HG03066 (cell line): ENCODE data around the gene MAP1LC3B2.

Experiments
- ATAC-seq: cut with Tn5 transposase; IDR thresholded peaks from one replicate; pipeline ENCODE4 v1.9.1; 2021; ENCODE audit warnings: low read depth; ENCODE audit not compliant: unreplicated experiment

MAP1LC3B2 gene

DNA sequence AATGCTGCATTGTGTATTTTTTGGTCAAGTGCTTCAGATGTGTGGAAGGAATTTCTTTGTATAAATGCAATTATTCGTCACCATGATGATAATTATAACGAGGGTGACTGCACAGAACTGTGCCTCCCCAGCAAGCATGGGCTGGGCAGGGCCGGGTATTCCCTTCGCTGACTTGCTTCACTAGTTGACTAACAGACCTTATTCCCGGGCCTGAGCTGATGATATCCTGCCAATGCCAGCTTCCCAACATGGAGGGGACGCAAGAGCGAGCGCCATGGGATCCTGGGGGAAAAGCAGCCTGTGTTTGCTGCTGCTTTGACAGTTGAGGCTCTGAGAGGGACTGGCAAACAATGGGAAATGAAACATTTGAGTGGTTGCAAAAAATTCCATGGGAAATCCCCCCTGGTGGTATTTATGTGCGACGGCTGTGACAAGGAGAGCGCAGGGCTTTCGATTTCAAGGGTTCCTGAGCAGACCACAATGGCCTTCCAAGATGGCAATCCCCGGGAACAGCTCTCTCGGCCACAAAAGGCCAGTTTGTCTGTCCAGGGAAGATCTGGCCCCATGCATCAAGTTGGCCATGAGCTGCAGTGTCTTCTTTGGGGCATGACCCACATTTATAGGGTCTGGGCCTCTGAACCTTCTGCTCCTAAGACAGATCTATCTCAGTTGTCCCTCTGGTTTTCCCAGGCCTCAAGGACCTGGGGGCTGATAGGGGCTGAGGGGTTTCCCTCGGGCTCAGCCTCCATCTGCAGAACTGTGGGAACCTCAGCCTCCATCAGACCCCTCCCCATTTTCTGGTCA lies 21.9 kb upstream of the MAP1LC3B2 start:
- ATAC-seq = peak; percentile 27

DNA sequence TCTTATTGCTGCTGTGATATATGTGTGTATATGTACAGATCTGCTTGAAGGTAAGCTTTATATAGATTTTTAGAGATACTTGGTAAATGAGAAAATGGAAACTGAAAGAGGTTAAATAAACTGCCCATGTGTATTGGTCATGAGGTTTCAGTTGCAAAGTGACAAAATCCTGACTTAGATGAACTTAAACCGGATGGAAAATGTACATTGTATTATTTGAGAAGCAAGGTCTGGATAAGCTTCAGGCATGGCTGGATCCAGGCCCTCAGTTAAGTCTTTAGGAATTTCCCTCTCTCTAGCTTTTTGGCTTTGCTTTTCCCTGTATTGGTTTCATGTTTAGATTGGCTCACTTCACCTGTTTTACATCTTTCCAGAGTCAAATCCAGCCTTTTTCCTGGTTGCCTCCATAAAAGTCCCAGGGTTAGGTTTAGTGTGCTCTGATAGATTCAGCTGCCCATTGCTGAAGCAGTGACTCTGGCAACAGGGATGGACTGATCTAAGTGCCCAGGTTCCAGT lies 21.0 kb upstream of the MAP1LC3B2 start:
- peak; percentile 47 for ATAC-seq

DNA sequence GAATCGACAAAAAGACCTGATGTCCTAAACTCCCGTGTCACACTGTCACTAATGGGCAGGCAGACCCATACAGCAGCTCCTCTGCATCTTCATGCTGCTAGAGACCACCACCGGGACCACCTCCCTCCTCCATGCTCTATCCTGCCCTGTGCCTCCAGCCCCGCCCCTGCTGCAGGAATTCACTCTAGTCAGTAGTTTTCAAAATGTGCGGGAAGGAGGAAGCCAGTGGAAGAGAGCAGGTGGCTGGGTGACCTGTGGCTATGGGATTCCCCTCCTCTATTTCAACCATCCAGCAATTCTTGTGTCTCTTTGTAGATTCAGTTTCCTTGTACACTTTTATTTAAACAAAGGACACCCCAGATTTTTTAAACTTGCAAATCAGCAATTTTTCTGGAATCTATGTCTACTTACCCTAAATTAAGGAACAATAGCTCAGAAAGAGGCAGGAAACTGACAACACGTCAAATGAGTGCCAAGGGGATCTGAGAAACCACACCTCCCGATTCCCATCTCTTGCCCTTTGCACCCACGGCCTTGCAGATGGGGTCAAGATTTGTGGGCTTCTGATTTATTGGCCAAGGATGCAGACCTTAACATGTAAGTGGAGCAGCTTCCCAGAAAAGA lies 20.4 kb upstream of the MAP1LC3B2 start:
- no peak for ATAC-seq

DNA sequence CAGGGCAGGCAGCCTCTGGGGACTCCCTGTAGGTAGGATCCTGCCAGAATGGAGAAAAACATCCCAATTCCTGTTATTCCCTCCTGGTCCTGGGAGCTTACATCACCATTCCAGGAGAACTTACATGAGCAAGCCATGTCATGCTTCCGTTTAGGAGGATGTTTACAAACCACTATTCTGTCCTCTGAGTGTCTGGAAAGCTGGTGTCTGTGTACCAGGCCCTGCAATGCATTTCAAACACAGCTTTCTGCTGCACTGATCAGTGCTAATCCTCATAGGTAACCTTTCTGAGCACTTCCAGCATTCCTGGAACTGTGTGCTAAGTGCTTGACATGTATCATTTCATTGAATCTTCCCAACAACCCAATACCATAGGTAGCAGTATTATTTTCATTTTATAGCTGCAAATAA lies 19.8 kb upstream of the MAP1LC3B2 start:
- no peak for ATAC-seq

DNA sequence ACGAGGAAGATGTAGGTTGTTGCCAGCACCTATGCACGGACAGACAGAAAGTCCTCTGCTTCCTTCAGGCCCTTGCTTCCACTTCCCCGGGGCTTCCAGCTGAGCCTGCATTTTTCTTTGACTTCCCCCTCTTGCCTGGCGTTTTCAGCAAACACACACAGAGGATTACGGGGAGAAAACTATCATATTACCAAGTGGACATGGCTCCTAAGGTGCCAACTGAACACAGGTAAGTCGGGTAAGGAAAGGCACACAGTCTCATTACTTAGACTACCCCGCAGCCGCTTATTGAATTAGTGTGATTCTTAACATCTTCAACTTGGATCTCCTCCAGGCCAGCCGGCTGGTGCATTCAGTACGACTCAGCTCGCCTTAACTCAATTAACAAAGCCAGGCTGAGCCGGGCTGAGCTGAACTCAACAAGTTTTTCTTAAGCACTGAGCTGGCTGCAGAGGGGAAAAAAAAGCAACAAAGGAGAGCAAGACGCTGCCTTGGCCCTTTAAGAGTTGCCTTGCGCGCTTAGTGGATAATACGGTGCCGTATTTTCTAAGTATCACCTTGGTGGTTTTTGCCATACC lies 19.2 kb upstream of the MAP1LC3B2 start:
- ATAC-seq = no peak

DNA sequence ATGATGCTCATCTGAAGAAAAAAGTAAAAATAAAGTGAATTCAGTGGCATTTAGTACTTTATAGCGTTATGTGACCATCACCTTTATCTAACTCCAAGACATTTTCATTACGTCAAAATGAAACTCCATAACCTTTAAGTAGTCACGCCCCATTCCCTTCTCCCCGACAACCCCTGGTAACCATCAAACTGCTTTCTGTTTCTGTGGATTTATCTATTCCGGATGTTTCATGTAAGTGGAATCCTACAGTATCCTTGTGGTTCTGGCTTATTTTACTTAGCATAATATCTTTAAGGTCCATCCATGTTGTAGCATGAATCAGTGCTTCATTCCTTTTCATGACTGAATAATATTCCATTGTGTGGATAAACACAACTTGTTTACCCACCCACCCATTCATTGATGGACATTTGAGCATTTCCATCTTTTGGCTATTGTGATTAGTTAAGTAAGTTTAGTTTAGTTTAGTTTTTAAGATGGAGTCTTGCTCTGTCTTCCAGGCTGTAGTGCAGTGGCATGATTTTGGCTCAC lies 18.5 kb upstream of the MAP1LC3B2 start:
- ATAC-seq = no peak

DNA sequence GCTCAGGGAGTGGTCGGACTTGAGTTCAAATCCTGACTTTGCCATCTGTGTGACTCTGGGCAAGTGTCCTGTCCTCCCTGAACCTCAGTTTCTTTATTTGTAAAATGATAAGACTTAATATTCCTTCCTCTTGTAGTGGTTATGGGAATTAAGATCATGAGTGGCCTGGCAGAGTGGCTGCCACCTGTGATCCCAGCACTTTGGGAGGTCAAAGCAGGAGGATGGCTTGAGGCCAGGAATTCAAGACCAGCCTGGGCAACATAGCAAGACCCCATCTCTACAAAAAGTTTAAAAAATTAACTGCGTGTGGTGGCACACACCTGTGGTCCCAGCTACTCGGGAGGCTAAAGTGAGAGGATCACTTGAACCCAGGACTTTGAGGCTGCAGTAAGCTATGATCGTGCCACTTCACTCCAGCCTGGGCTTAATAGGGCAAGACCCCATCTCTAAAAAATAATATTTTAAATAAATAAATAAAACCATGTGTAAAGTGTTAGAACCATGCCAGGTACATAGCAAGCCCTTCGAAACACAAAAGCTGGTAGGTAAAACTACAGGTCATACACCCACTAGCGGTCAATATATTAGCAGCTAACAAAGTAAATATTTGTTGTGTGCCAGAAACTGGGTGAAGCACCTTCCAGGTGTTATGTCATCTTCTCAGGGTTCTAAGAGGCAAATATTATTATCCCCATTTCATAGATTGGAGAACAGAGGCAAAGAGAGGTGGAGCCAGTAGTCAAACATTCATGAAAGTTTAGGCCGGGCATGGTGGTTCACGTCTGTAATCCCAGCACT lies 17.4 kb upstream of the MAP1LC3B2 start:
- no peak for ATAC-seq

DNA sequence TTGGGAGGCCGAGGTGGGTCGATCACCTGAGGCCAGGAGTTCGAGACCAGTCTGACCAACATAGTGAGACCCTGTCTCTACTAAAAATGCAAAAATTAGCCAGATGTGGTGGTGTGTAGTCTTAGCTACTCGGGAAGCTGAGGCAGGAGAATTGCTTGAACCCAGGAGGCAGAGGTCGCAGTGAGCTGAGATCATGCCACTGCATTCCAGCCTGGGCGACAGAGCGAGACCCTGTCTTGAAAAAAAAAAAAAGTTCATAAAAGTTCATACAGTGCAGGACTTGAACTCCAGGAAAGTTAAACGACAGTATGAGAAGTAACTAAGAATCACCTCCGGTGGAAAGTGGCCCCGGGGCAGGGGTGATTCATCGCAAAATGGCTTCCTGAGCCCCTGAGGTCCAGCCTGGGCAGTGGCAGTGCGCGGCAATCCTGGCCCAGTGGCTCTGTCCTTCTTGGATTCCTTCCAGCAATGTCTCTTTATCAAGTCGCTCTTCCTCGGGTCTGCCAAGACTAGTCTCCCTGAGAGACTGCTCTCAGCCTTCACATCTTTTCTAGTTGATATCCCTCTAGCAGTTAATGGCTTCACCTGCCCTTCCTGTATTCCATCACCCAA lies 16.7 kb upstream of the MAP1LC3B2 start:
- no peak for ATAC-seq

DNA sequence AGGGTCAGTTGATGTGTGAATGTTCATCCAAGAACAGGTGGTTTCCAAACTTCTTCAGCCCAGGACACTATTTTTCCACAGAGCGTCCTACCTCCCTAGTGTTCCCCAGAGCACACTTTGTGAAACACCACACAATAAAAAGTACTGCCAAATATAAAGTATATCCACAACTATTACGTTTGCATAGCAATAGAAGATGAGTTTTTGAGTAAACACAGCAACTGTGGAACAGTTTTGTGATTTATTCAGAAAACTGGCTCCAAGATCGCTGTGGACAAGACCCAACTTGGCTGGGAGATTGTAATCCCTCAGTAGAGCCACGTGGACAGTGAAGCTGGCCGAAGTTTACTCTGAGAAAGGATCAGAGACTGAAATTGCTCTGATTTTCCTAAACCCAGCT lies 14.5 kb upstream of the MAP1LC3B2 start:
- no peak for ATAC-seq

DNA sequence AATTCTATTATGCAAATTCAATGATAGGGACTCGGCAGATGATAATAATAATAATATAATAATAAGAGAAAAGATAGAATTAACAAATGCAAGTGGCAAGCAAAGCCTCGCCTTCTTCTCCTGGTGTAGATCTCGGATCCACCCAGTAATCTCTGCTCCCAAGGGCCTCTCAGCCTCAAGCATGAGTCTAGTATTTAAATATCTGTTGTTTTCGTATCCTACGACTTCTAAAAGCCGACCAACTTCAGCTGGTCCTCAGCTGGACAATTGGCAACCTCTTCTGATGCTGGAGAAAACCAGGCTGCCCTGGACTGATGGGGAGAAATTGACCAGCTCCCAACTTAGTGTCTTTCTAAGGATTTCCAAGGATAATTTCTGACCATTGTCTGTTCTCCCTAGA lies 14.0 kb upstream of the MAP1LC3B2 start:
- no peak for ATAC-seq

DNA sequence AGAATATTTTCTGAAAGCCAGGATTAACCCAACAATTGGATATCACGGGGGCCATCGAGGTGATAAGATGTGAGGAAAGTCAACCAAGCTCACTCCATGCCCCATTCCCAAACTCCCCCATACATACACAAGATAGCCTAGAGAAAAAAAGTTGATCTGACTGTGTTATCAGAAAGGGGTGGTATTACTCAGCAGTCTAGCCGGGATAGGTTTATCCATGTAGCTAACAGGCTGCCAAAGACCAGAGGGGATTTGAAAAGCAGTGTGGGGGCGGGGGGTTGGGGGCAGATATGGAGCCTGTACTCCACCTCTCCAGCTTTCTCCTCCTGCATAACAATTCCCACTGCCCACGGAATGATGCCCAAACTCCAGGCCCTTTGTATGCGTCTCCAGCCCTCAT lies 13.2 kb upstream of the MAP1LC3B2 start:
- no peak for ATAC-seq

DNA sequence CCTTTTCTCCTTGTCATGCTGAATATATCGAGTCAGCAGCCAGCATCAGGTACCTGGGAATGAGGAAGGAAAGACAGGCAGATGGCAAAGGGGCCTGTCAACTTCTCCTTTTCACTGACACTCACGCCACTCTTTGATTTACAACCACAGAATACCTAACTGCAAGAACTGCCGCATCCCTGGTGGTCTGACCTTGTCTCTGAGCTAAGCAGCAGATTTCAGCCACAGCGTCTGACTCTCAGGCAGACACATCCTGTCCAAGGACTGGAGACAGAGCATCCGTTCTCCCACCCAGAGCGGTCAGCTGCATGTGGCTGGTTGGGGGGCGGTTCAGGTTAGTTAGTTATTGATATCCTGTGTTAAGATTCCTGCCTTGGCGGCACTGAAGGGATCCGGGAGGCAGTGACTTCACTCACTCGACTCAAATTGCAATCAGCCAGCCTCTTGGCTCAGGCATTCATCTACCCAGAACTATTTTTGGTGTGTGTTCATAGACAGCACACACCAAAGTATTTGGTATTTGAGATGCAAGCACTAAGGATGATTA lies 11.2 kb upstream of the MAP1LC3B2 start:
- ATAC-seq = peak; percentile 94

DNA sequence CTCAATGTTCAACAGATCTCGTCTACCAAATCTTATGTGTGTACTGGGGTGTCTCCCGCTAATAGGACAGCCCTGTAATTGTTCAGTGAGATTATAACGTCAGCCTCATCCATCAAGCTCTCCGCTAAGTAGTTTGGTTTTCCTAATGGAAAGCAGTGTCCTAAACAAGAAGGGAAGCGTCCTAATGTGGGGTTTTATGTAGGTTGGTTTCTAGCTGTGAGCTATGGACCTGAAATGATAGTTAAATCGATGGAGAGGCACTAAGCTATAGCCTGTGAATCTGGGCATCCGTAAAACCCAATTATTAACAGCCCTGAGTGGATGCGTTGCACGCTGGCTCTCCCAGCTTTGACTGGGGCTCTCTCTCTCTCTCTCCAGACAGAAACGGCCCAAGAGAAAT lies 9.2 kb upstream of the MAP1LC3B2 start:
- ATAC-seq = no peak

DNA sequence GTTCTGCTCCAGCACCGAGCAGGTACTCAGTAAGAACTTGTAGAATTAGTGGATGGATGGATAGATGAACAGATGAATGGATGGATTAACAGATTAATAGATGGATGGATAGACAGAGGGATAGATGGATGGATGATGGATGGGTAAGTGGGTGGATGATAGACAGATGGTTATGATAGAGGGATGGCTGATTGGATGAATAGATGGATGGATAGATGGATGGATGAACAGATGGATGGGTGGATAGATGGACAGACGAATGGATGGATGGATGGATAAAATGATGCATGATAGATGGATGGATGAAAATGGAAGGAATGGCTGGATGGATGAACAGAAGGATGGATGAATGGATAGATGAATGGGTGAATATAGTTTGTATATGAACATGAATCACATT lies 8.0 kb upstream of the MAP1LC3B2 start:
- no peak for ATAC-seq

DNA sequence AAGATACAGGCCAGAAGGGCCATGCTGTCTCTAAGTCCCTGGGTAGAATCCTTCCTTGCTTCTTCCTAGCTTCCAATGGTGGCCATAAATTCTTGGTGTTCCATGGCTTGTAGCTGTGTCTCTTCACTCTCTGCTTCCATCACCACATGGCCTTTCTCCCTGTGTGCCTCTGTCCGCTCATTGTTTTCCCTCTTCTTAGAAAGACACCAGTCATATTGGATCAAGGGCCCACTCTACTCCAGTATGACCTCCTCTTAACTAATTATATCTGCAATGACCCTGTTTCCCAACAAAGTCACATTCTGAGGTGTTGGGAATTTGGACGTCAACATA lies 7.6 kb upstream of the MAP1LC3B2 start:
- no peak for ATAC-seq

DNA sequence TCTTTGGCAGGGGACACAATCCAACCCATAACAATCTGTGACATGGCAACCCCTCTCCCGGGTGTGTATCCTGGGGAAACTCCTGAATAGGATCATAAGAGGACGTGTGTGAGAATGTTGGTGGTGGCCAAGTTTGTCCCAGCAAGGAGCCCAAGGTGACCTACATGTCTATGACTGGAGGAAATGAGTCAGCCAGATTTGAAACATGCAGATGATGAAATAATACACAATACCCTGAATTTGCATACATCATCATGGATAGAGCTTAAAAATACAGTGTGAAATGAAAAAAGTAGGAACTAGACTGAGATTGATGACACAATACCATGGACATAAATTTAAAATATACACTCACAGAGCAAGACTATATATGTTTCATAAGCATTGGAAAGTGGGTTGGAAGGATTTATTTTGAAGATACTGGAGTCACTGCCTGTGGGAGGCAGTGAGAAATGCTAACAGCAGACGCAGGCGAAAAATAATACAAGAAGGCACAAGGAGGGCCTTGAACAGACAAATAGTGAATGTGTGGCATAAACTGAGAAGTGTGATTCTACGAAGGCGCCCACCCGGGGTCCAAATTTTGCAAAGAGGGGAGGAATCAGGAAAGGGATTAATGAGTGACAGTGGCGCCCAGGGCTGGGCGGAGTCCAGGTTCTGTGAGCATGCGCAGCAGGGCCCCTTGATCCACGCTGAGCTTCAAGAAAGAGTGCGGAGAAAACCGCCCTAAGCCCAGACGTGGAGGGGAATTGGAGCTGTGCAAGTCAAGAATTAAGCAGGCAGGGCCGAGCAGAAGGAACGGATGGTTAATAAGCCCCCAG lies 7.0 kb upstream of the MAP1LC3B2 start:
- no peak for ATAC-seq

DNA sequence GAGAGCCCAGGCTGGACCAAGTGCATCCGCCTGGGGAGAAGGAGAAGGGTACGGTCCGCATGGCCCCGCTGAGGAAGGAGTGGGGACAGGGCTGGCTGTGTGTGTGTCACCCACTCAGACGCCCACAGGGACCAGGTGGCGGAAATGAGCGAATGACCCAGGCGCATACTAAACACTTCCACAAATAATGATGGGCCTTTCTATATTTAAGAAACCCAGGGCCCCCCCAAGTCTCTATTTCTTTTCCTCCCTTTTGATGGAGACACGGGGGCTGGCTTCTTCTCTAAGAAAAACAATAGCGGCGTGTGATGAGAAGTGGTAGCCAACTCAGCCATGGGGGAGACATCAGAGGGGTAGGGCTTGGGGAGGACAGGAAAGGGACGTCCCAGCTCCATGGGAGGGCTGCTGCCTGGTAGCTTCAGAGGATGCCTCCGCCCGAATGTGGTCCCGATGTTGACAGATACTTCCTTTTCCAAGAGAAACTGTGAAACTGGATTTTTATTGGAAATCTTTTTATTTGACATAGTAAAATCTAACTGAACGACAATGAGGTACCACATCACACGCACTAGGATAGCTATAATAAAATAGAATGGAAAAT lies 6.3 kb upstream of the MAP1LC3B2 start:
- no peak for ATAC-seq

DNA sequence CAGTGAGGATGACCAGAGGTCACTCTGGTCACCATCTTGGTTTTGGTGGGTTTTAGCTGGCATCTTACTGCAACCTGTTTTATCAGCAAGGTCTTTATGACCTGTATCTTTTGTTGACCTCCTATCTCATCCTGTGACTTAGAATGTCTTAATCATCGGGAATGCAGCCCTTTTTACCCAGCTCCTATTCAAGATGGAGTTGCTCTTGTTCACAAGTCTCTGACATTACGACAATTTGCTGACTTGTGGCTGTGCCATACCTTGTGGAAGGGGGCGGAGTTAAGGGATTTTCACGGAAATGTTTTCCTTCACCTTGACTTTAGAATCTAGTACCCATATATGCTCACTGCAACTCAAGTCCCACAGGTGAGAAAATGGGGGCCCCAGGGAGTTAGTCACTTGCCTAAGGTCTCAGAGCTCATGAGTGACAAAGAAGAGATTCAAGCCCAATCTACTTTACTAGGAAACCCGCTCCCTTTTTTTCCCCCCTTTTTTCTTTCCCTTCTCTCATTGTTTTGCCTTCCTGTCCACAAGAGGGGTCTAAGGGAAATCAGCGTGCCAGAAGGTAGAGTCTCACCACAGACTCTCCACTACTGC lies 2.7 kb upstream of the MAP1LC3B2 start:
- no peak for ATAC-seq
